ENCODE data around the gene EIF3A.
"Not testable (repeated sequence)": the region's sequence is repeated elsewhere in the genome, so short reads cannot be mapped to it uniquely, and the experiment has no call there.

The EIF3A gene

GRCh38 chr10:119080521-119081259 is at the start of gene EIF3A:
Gene EIF3A (minus strand): TSS chr10:119080817. CDS start chr10:119080676, 141 bp downstream.
- DNase-seq (ENCODE audit: low spot score) = peak; percentile 90

GRCh38 chr10:119129721-119130120 is 49.1 kb upstream of the EIF3A start:
- DNase-seq (ENCODE audit: low spot score) = no peak

DNA sequence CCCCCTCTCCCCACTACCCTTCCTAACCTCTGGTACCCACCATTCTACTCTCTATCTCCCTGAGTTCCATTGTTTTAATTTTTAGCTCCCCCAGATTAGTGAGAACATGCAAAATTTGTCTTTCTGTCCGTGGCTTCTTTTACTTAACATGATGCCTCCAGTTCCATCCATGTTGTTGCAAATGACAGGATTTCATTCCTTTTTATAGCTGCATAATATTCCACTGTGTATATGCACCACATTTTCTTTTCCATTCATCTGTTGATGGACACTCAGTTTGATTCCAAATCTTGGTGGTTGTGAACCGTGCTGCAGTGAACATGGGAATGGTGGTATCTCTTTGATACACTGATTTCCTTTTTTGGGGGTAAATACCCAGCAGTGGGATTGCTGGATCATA is 45.3 kb upstream of the EIF3A start:
- no peak for DNase-seq (ENCODE audit: low spot score)

- DNase-seq (ENCODE audit: low spot score) = no peak
Measured at GRCh38 chr10:119120875-119121274, 40.3 kb upstream of the EIF3A start.

- DNase-seq (ENCODE audit: low spot score) = peak; percentile 20
Measured at GRCh38 chr10:119120413-119120867, 39.8 kb upstream of the EIF3A start.

- no peak for DNase-seq (ENCODE audit: low spot score)
Measured at GRCh38 chr10:119119400-119119799, 38.8 kb upstream of the EIF3A start.

DNA sequence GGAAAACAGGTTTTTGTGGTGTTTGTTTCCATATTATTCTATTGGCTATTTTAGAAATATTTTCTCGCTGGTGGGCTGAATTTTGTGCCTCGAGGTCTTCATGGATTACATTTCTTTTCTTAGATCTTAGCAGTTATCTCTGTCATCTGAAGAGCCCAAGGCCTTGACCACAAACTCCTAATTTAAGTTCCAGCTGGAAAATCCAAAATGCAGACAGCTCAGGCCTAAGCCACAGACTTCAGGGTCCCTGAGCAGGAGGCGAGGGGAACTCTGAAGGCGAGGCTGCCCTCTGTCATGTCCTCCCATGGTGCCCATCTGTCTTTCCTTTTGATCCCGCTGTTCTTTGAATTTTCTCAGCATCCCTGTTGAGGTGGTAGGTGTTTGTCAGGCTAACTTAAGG is 37.6 kb upstream of the EIF3A start:
- DNase-seq (ENCODE audit: low spot score) = no peak

GRCh38 chr10:119116326-119116951 is 35.8 kb upstream of the EIF3A start:
- DNase-seq (ENCODE audit: low spot score) = no peak

GRCh38 chr10:119115926-119116325 is 35.3 kb upstream of the EIF3A start:
- no peak for DNase-seq (ENCODE audit: low spot score)

DNA sequence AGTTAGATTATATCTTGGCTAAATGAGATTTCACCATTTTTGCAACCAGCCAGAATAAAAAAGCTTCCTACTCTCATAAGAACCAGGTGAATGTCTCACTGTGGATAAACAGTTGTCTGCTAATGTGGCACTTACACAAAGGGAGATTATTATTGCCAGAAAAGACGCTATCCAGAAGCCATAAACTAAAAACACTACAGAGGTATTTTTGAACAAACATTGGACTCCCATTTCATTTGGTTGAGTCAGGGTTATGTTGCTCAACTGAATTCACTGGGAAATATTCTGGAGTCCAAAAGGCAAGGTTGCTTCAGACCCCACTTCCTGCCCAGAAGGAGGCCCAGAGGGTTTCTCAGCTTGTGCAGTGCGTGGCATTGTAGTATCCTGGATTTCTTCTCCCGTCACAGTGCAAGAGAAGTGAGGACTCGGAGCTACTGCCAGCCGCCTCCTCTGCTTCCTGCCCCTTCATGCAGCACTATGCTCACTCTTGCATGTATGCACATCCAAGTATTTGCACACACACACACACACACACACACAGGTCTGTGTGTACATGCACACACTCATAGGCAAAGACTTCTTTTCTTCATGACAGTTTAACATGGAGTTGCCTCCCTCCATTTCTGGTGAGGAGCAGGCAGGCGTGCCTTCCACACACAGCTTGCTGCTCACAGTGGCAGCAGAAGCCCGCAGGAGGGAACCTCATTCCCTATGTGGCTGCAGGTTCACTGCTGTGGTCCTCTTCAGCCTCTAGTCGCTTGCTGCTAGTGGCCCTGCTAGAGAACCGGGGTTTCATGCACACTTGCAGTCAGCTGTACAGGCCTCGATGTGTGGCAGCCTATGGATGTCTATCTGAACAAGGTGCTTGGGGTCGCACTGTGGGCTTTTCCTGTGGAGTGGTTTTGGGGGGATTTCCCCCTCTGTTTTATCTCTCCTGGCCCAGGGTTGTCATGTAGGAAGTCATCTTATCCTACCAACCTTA is 33.4 kb upstream of the EIF3A start:
- DNase-seq (ENCODE audit: low spot score) = no peak

DNA sequence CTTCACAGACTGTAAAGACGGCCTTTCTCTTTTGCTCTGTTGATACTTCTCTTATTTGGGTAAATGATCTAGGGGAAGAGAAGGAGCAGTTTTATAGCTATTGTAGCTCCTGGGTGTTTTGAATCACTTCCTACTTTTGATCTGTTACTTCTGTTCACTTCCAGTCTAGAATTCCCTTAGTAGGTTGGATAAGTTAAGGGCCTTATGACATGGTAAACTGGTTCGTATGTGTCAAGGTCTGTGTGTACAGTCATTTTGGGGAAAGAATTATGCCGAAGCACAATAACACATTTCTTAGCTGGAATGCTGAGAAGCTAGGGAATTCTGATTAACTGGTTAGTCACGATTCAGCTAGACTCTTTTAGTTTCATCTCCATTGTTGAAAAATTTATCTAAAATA is 31.4 kb upstream of the EIF3A start:
- DNase-seq (ENCODE audit: low spot score) = no peak

- DNase-seq (ENCODE audit: low spot score) = not testable (repeated sequence)
Measured at GRCh38 chr10:119107771-119108170, 27.2 kb upstream of the EIF3A start.

DNA sequence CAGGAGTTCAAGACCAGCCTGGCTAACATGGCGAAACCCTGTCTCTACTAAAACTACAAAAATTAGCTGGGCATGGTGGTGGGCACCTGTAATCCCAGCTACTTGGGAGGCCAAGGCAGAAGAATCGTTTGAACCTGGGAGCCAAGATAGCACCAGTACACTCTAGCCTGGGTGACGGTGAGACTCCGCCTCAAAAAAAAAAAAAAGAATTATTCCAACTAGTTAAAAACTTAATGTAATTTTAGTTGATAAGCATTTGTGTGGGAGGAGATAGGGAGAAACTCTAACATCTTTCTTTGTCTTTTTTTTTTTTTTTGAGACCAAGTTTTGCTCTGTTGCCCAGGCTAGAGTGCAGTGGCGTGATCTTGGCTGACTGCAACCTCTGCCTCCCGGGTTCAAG is 26.5 kb upstream of the EIF3A start:
- not testable (repeated sequence) for DNase-seq (ENCODE audit: low spot score)

DNA sequence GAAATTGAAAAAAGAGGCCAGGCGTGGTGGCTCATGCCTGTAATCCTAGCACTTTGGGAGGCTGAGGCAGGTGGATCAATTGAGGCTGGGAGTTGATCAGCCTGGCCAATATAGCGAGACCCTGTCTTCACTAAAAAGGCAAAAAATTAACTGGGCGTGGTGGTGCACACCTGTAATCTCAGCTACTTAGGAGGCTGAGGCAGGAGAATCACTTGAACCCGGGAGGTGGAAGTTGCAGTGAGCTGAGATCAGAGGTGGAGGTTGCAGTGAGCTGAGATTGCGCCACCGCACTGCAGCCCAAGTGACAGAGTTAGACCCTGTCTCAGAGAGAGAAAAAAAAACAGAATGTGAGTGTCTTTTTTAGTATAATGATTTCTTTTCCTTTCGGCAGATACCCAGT is 25.3 kb upstream of the EIF3A start:
- not testable (repeated sequence) for DNase-seq (ENCODE audit: low spot score)

- no peak for DNase-seq (ENCODE audit: low spot score)
Measured at GRCh38 chr10:119105155-119105554, 24.5 kb upstream of the EIF3A start.

- no peak for DNase-seq (ENCODE audit: low spot score)
Measured at GRCh38 chr10:119104654-119105015, 24.0 kb upstream of the EIF3A start.

DNA sequence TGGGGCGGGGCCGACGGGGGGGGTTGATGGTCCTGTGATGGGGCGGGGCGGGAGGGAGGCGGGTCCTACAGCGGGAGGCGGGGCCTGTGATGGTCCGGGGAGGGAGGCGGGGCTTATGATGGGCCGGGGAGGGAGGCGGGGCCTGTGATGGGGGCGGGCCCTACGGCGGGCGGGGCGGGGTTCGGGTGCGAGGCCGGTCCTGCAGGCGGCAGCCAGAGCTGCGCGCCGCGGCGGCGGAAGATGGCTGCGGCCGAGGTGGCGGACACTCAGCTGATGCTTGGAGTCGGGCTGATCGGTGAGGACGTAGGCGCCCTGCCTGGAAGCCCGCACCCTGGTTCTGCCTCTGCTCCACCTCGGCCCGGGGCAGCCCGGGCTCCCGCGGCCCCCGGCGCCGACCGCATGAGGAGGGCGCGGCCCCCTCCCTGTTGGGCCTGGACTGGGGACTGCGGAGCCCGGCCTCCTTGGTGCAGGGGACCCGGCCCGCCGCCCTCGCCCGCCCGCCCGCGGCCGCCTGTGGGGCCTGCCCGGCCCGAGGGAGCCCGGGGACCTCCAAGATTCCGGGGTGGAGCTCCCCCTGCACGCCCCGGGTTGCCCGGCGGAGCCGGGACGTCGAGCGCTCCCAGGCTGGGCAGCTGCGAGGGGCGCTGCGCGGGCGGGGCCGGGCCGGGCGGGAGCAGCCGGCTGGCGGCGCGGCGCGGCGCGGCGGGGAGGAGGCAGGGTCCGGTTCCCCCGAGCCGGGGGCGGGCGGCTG is 23.5 kb upstream of the EIF3A start, which contains the start of gene DENND10:
TSS of gene DENND10 (plus strand) at position 211 of the 751 bp plus-strand sequence. CDS start at position 241, 30 bp downstream.
- DNase-seq (ENCODE audit: low spot score) = peak; percentile 72

GRCh38 chr10:119103241-119103902 is 22.8 kb upstream of the EIF3A start:
- DNase-seq (ENCODE audit: low spot score) = no peak

DNA sequence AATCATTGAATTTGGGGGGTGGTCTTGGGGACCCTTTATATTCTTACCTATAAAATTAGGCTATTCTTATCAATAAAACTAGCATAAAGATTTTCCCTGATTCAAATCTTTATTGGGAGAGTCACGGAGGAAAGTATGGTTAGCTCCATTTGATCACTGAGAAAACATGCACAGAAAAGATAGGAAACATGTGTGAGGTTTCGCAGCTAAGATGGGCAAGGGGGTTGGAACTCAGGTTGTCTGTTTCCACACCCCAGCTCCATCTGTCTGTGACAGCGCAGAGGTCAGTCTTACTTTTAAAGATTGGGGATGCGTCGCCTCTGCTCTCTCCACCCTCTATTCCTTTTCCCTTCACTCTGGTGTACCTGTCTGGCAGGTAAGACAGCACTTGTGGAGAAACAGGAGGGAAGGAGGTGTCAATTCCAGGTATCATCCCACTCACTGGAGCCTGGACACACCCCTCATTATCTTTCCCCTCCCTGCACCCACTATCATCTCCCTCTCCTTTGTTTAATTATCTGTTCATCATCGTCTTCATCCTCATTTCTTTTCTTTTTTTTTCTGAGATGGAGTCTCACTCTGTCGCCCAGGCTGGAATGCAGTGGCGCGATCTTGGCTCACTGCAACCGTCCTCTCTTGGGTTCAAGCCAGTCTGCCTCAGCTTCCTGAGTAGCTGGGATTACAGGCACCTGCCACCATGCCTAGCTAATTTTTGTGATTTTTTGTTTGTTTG is 20.9 kb upstream of the EIF3A start:
- no peak for DNase-seq (ENCODE audit: low spot score)

Data from CD4-positive, alpha-beta T cell treated with Interleukin-15 for 4 hours (primary cell).